ENCODE results near the gene CUX1. TPM values are rescaled to one million over a fixed set of nuclear protein-coding genes. Genes with fewer than 3 reads are reported as not detected.

CUX1 gene
- total and polyA plus RNA-seq, 2 of the 13 experiments (the other 11 are each of a cell fraction or from before 2014, with no cell fraction given) = 13.7 to 14.9 TPM

DNA sequence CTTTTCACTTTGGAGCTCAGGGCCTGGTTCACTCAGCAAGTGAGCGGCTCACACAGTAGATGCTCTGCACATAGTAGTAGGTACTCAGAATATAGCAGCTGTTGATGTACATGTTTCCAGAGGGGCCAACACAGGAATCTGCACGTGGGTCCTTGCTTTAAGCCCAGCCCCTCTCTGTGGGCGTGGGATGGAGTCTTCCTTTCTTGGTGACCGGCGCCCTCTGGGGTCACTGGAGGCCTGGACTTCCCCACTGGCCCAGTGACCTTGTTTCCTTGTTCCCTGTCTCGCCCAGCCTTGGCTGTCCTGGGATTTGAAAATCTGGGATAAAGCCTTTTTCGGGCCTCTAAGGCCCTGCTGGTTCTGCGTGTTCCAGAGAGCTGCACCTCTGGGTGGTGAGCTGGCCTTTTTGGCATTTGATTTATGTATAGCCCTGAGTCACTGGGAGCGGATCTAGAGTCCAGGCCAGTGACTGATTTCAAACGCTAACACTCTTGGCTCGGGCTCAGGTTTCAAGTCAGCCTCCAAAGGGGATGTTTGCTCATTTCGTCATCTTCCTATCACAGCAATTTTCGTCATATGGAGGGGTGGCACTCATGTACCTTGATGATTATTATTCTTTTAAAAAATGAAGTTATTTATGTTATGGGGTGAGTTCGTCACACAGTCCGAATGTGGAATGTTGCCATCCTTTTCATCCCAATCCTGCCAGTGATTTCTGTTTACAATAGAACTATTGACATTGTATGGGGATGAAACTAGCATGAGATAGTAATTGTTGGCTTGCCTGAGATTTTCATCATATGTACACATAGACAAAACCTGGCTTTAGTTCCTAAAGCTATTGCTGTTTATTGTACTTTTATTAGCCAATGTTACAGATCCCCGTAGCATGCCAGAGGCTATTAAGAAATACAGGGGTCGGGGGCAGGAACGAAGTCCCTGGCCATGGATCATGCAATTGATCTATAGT, 65.5 kb downstream of the CUX1 start (continued):
- TF ChIP-seq ZBTB33 (CRISPR knock-in tag; IDR thresholded peaks at IDR 0.05) (no peak), PAXIP1 (CRISPR knock-in tag; conservative IDR thresholded peaks at IDR 0.05) (peak; percentile 89), ZNF784 (CRISPR knock-in tag; IDR thresholded peaks at IDR 0.05; ENCODE audit: borderline replicate concordance) (peak; percentile 65; the same call in 1 of the 2 replicates), NFIC (IDR thresholded peaks at IDR 0.05; ENCODE audit: low read length) (peak; percentile 77; the same call in 1 of the 2 replicates), ATF7 (IDR thresholded peaks at IDR 0.05) (peak; percentile 69), ATF7 (CRISPR knock-in tag; IDR thresholded peaks at IDR 0.05) (0 out of 2 replicates have a peak, but pooled peaks have one; percentile 56), ZIK1 (CRISPR knock-in tag; IDR thresholded peaks at IDR 0.05; ENCODE audit: borderline replicate concordance, low read depth) (no peak), MBNL3 (CRISPR knock-in tag; conservative IDR thresholded peaks at IDR 0.05) (no peak), KAT8 (CRISPR knock-in tag; IDR thresholded peaks at IDR 0.05) (peak; percentile 75), ZNF552 (CRISPR knock-in tag; IDR thresholded peaks at IDR 0.05; ENCODE audit: borderline replicate concordance) (no peak), LBX2 (CRISPR knock-in tag; IDR thresholded peaks at IDR 0.05; ENCODE audit: borderline replicate concordance) (no peak), JUN (CRISPR knock-in tag; IDR thresholded peaks at IDR 0.05) (peak; percentile 26; the same call in 1 of the 2 replicates), TCF7 (IDR thresholded peaks at IDR 0.05; ENCODE audit: low read depth) (peak; percentile 80), MLLT10 (CRISPR knock-in tag; IDR thresholded peaks at IDR 0.05) (no peak), ZNF609 (CRISPR knock-in tag; IDR thresholded peaks at IDR 0.05; ENCODE audit: borderline replicate concordance) (peak; percentile 76; the same call in 1 of the 2 replicates), NFE2 (CRISPR knock-in tag; IDR thresholded peaks at IDR 0.05) (0 out of 2 replicates have a peak, but pooled peaks have one; percentile 28)
